Sigmoid colon (tissue), 7 donors: Measurements from ENCODE around the gene TUNAR. TPM values are rescaled to one million over a fixed set of nuclear protein-coding genes. Genes with fewer than 3 reads are reported as not detected.

Experiments used
- DNase-seq: peaks from one replicate; pipeline ENCODE4 v3.0.0-alpha.2; 2019
- H3K27ac ChIP-seq, 4 donors: fragments of 200-600 bp; sonication (generic); one replicate each; pipeline ENCODE4 v1.5.1; 2016 to 2019; ENCODE audit warnings: mild to moderate bottlenecking in 1 of 4
- H3K27me3 ChIP-seq, 3 donors: fragments of 200-600 bp; sonication (generic); one replicate each; pipeline ENCODE4 v1.5.1; 2019; ENCODE audit warnings: mild to moderate bottlenecking in 1 of 3
- H3K36me3 ChIP-seq, 4 donors: fragments of 200-600 bp; sonication (generic); one replicate each; pipeline ENCODE4 v1.5.1; 2016 to 2019
- H3K4me1 ChIP-seq, 4 donors: fragments of 200-600 bp; sonication (generic); one replicate each; pipeline ENCODE4 v1.5.1; 2017 to 2019
- H3K4me3 ChIP-seq, 4 donors: fragments of 200-600 bp; sonication (generic); one replicate each; pipeline ENCODE4 v1.5.1; 2017 to 2019; ENCODE audit warnings: mild to moderate bottlenecking in 2 of 4, moderate library complexity in 1 of 4
- H3K9me3 ChIP-seq, 4 donors: fragments of 200-600 bp in 3 of 4; sonication (generic) in 3 of 4; one replicate each; pipeline versions ENCODE4 v1.5.1 to v1.6.1; 2013 to 2019
- CTCF ChIP-seq, 4 experiments: fragments of 450-650 bp in 3 of 4; fragments of 200-600 bp in 1 of 4; IDR thresholded peaks; one replicate each; pipeline ENCODE4 v1.5.1; 2016 to 2019; ENCODE audit warnings: antibody characterized with exemption in 4 of 4, mild to moderate bottlenecking in 3 of 4, moderate library complexity in 2 of 4
- EP300 ChIP-seq, 4 donors: sonication (generic); formaldehyde crosslinking; IDR thresholded peaks; one replicate each; pipeline ENCODE4 v1.6.1; 2017; ENCODE audit warnings: antibody characterized with exemption in 4 of 4
- POLR2A ChIP-seq, 2 donors: fragments of 450-650 bp; IDR thresholded peaks; one replicate each; pipeline ENCODE4 v1.6.1; 2016; ENCODE audit warnings: antibody characterized with exemption in 2 of 2, mild to moderate bottlenecking in 2 of 2, moderate library complexity in 2 of 2
- POLR2AphosphoS5 ChIP-seq, 4 donors: sonication (generic); formaldehyde crosslinking; IDR thresholded peaks; one replicate each; pipeline ENCODE4 v1.6.1; 2017; ENCODE audit warnings: antibody characterized with exemption in 4 of 4
- WGBS, 2 donors: extraction: QIAGEN DNeasy Blood & Tissue Kit; methylation state at CpG; one replicate each; pipeline ENCODE4 v1.1.7; 2013; 5-methylcytosine and 5-hydroxymethylcytosine counted together
- intact Hi-C: fragments of 100-400 bp; cut with DNase I; formaldehyde crosslinking; loops from one replicate; pipeline ENCODE4 v1.15.1; 2023
- polyA plus RNA-seq, 3 donors: library from polyadenylated mRNA; stranded (reverse); fragments of 200-250 nt; gene quantifications; one replicate each; pipeline ENCODE4 v1.2.3, GENCODE V29; 2013
- total RNA-seq, 4 donors: library from RNA; depleted of rRNA; stranded (reverse); fragments of >200 nt; gene quantifications; one replicate each; pipeline ENCODE4 v1.1.0, GENCODE V29; 2016
- donor health status: healthy with polysubstance abuse.
- donor health status: Bipolar disorder and iron deficiency.
- donor health status: healthy.

Gene TUNAR
- total and polyA plus RNA-seq, 7 donors = 0.12 TPM; not detected in 6

- Histone ChIP-seq H3K27ac (no peak overlapping the region), H3K4me1 (no peaks in the 10 kb centered on the region), H3K4me3 (no peak overlapping the region), H3K27me3 (no peaks in the 10 kb centered on the region), H3K9me3 (no peaks in the 10 kb centered on the region), H3K36me3 (no peaks in the 10 kb centered on the region)
- intact Hi-C loops = no loop called here
- DNase-seq = no peak
- WGBS, 2 donors = 74 to 75% methylated on average over 4 of the region's 4 CpGs
- TF ChIP-seq POLR2A (IDR thresholded peaks at IDR 0.05) (no peak), CTCF (IDR thresholded peaks at IDR 0.05) (no peak), POLR2AphosphoS5 (IDR thresholded peaks at IDR 0.05) (no peak), EP300 (IDR thresholded peaks at IDR 0.05) (no peak)
These were observed 26.2 kb upstream of the TUNAR start for GRCh38 chr14:95850429-95850828.

DNA sequence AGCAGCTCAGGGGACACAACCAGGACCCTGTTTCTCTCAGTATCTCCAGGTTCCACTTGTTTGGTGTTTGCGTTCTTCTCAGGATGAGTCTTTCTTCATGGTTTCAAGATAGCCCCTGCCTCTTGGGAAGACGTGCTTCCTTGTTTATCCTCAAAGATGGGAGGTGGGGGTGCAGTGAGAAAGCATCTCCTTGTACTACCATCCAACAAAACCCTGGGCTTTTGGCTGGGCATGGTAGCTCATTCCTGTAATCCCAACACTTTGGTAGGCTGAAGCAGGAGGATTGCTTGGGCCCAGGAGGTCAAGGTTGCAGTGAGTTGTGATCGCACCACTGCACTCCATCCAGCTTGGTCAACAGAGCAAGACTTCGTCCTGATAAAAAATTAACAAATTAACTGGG, 21.0 kb upstream of the TUNAR start:
- Histone ChIP-seq H3K27ac (no peak overlapping the region), H3K4me3 (no peak overlapping the region), H3K9me3 (peaks cover 0 to 2% (median 0%) of the 10 kb centered on the region in 4 donors), H3K4me1 (no peaks in the 10 kb centered on the region), H3K27me3 (no peaks in the 10 kb centered on the region), H3K36me3 (no peaks in the 10 kb centered on the region)
- DNase-seq = no peak
- 80 to 82% methylated on average over 4 of the region's 4 CpGs for WGBS, 2 donors
- TF ChIP-seq POLR2A (IDR thresholded peaks at IDR 0.05) (no peak), EP300 (IDR thresholded peaks at IDR 0.05) (no peak), POLR2AphosphoS5 (IDR thresholded peaks at IDR 0.05) (no peak), CTCF (IDR thresholded peaks at IDR 0.05) (no peak)
- intact Hi-C loops = no loop called here

DNA sequence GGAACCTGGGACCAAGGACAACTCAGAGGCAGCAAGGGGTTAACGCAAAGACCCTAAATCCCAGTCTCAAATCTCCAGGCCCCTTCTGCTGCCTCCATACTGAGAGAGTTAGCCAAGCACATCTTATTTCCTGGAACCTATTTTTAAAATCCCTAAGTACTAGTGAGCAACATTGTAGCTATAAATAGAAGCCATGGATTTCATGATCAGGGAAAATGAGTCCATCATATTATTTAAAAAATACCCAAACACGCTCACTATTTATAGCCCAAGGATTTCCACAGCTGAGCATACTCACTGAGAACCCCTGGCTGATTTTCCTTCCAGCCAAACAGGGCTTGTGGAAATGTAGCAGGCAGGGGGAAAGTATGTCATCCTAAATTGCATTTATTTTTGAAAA, 19.4 kb upstream of the TUNAR start:
- 79 to 87% methylated on average over 2 of the region's 2 CpGs for WGBS, 2 donors
- no peak overlapping the region for H3K4me3 ChIP-seq
- no peaks in the 10 kb centered on the region for H3K27me3 ChIP-seq
- intact Hi-C loops = no loop called here
- H3K27ac ChIP-seq = no peak overlapping the region
- DNase-seq = no peak
- H3K9me3 ChIP-seq = peaks cover 0 to 2% (median 0%) of the 10 kb centered on the region in 4 donors
- no peak for TF ChIP-seq EP300 (IDR thresholded peaks at IDR 0.05)
- TF ChIP-seq POLR2A (IDR thresholded peaks at IDR 0.05) = no peak
- no peak for TF ChIP-seq POLR2AphosphoS5 (IDR thresholded peaks at IDR 0.05)
- TF ChIP-seq CTCF (IDR thresholded peaks at IDR 0.05) = no peak
- no peaks in the 10 kb centered on the region for H3K4me1 ChIP-seq
- H3K36me3 ChIP-seq = no peaks in the 10 kb centered on the region

- no peaks in the 10 kb centered on the region for H3K4me1 ChIP-seq
- H3K27me3 ChIP-seq = no peaks in the 10 kb centered on the region
- no peak overlapping the region for H3K4me3 ChIP-seq
- no peak for DNase-seq
- 63 to 75% methylated on average over 4 of the region's 4 CpGs for WGBS, 2 donors
- H3K9me3 ChIP-seq = peaks cover 0 to 2% (median 0%) of the 10 kb centered on the region in 4 donors
- intact Hi-C loops = no loop called here
- TF ChIP-seq CTCF (IDR thresholded peaks at IDR 0.05) = no peak
- no peak for TF ChIP-seq POLR2A (IDR thresholded peaks at IDR 0.05)
- TF ChIP-seq POLR2AphosphoS5 (IDR thresholded peaks at IDR 0.05) = no peak
- TF ChIP-seq EP300 (IDR thresholded peaks at IDR 0.05) = no peak
- H3K36me3 ChIP-seq = no peaks in the 10 kb centered on the region
- H3K27ac ChIP-seq = no peak overlapping the region
These were observed 17.7 kb upstream of the TUNAR start for GRCh38 chr14:95858893-95859292.

DNA sequence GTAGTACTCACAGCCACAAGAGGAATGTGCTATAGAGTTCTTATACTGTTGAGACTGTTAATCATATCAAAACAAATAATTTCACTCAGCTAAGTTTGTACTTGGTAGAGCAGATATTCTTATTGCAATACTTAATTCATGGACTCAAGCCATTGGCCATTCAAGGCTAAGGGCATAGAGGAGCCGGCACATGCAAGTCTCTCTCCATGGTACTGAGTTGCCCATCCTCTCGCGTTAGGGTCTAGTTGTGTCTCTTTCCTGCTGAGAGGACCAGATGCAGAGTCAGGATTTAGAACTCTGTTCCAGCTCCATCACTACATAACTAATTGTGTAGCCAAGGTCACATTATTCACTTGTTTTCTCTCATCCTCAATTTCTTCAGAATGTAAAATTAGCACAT, 14.4 kb upstream of the TUNAR start:
- H3K4me1 ChIP-seq = no peaks in the 10 kb centered on the region
- no peak for DNase-seq
- no peak for TF ChIP-seq EP300 (IDR thresholded peaks at IDR 0.05)
- H3K36me3 ChIP-seq = no peaks in the 10 kb centered on the region
- peaks cover 0 to 5% (median 0%) of the 10 kb centered on the region in 4 donors for H3K9me3 ChIP-seq
- peaks cover 0 to 3% (median 0%) of the 10 kb centered on the region in 3 donors for H3K27me3 ChIP-seq
- no peak overlapping the region for H3K4me3 ChIP-seq
- no peak overlapping the region for H3K27ac ChIP-seq
- WGBS, 2 donors = 8 to 14% methylated on average over 3 of the region's 3 CpGs
- intact Hi-C loops = no loop called here
